ENCODE results near the gene ASIC3. TPM values are rescaled to one million over a fixed set of nuclear protein-coding genes. Genes with fewer than 3 reads are reported as not detected.

The ASIC3 gene
- total RNA-seq, 1 donor = 0.18 TPM

DNA sequence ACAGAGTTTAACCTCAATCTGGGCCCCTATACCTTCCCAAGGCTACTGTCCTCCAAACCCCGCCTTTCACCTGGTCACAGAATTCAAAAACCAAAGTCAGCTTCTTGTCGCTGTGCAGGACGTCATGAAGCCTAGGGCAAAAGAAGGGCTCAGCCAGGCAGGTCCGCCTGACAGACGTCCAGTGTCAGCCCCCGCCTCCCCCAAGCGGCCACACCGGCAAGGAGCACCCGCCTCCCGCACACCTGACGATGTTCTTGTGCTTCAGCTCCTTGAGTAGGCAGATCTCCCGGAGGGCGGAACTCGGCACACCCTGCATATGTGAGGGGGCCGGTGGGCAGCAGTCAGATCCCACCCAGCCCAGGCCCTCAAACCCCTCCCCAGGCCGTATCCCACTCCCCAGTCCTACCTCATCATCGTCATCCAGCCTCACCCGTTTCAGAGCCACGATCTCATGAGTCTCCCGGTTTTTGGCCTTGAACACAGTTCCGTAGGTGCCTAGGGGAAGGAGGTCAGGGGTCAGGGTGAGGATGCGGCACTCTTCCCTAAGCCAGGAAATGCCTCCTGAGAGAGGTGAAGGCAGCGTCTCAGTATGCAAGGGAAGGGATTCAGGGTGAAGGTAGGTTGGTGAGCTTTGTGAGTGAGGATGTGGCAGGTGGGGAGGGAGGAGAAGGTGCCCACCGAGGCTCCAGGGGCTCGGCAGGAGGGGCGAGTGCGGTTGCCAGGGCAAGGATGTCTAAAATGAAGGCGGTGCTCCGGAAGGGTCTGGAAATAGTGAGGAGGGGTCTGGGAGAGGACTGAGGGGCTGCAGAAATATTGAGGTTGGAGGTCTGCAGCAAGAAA, 8.6 kb downstream of the ASIC3 start:
- TF ChIP-seq, protein P1, sequence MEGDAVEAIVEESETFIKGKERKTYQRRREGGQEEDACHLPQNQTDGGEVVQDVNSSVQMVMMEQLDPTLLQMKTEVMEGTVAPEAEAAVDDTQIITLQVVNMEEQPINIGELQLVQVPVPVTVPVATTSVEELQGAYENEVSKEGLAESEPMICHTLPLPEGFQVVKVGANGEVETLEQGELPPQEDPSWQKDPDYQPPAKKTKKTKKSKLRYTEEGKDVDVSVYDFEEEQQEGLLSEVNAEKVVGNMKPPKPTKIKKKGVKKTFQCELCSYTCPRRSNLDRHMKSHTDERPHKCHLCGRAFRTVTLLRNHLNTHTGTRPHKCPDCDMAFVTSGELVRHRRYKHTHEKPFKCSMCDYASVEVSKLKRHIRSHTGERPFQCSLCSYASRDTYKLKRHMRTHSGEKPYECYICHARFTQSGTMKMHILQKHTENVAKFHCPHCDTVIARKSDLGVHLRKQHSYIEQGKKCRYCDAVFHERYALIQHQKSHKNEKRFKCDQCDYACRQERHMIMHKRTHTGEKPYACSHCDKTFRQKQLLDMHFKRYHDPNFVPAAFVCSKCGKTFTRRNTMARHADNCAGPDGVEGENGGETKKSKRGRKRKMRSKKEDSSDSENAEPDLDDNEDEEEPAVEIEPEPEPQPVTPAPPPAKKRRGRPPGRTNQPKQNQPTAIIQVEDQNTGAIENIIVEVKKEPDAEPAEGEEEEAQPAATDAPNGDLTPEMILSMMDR (IDR thresholded peaks at IDR 0.05; ENCODE audit: insufficient read depth, low read length) = no peak
- peak overlapping the region; percentile 94 for H3K4me3 ChIP-seq (ENCODE audit: low read depth, low read length)
- no peak for DNase-seq (ENCODE audit: low read depth)

DNA sequence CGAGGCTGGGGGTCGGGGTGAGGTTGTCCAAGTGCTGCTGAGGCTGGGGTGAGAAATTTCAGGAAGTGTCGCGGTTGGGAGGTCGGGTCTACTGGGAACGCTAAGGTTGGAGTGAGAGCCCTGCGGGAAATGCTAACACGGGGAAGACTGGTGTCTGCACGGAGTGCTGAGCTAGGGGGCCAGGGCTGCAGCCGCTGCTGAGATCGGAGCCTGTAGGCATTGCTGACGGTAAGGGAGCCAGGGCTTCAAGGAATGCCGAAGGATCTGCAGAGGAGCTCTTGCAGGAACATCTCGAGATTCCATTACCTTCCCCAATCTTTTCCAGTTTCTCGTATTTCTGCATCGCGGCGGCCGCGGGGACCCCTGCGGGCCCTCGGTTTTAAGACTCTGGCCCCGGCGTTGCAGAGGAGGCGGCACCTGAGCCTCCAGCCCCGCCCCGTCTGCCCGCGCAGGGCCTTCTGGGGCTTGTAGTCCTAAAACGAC, 9.2 kb downstream of the ASIC3 start, which contains the start of gene CDK5:
Gene CDK5 (minus strand): TSS at position 392 of the 483 bp plus-strand sequence. CDS start 49 bp downstream, at position 343.
- H3K4me3 ChIP-seq (ENCODE audit: low read depth, low read length) = peak within 1 kb of the TSS; percentile 94
- no peak for DNase-seq (ENCODE audit: low read depth)
- TF ChIP-seq, protein P1 (IDR thresholded peaks at IDR 0.05; ENCODE audit: insufficient read depth, low read length) = no peak

DNA sequence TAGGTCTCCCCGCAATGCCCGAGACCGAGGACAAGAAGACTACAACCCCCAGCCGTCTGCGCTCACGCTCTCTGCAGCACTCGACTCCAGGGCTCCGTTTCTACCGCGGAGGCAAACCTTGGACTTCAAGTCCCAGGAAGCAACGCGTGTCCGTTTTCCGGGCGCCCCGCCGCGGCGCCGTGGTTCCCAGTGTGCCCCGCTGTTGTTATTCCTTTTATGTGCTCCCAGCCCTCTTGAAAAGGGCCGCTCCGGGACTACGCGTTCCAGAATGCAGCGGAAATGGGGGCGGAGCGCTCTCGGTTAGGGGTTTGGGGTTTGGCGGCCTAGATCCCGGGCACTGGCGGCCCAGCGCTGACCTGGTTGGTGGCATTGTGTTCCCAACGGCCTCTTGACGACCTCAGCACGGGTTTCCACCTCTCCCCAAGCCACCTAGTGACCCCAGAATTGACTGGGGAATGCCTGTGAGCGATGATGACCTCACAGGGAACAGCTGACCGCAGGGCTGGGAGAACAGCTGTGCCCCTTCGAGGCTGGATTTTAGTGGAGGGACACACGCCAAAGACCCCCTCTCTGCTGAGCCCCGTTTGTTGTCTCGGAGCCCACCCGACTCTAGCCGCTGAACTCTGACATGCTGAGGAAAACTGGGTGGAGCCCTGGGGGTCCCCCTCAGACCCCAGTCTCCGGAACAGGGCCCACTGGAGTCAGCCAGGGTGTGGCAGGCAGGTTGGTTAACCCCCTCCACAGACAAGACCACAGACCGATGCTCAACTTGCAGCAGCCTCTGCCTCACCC, 9.9 kb downstream of the ASIC3 start:
- TF ChIP-seq, protein P1 (IDR thresholded peaks at IDR 0.05; ENCODE audit: insufficient read depth, low read length) = no peak
- peak; percentile 100 for DNase-seq (ENCODE audit: low read depth)
- H3K4me3 ChIP-seq (ENCODE audit: low read depth, low read length) = peak overlapping the region; percentile 82

DNA sequence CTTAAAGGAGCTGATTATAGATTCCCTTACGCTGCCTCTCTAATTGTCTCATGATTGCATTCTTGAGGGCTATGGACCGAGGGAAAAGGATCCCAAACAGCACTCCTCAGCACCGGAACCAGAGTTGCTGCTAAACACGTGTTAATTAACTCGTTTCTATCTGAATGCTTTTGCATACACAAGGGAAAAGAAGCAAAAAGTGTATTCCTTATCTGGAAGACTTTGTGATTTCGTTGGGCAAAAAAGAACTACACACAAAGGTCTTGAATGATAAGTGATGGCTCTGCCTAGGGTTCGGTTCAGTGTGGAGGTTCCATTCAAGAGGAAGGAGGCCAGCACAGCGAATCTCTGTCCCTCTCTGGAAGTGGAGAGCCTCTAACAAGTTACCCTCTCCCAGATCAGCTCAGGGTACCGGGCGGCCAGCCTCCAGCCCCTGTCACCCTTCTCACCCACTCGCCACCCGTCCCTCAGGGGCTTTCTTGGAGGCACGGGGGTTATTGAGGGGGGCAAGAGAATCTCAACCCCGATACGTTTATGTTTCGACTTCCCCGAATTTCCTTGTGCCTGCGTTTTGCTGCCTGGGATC, 10.5 kb downstream of the ASIC3 start:
- TF ChIP-seq, protein P1 (IDR thresholded peaks at IDR 0.05; ENCODE audit: insufficient read depth, low read length) = no peak
- DNase-seq (ENCODE audit: low read depth) = peak; percentile 32
- H3K4me3 ChIP-seq (ENCODE audit: low read depth, low read length) = peak overlapping the region; percentile 82

DNA sequence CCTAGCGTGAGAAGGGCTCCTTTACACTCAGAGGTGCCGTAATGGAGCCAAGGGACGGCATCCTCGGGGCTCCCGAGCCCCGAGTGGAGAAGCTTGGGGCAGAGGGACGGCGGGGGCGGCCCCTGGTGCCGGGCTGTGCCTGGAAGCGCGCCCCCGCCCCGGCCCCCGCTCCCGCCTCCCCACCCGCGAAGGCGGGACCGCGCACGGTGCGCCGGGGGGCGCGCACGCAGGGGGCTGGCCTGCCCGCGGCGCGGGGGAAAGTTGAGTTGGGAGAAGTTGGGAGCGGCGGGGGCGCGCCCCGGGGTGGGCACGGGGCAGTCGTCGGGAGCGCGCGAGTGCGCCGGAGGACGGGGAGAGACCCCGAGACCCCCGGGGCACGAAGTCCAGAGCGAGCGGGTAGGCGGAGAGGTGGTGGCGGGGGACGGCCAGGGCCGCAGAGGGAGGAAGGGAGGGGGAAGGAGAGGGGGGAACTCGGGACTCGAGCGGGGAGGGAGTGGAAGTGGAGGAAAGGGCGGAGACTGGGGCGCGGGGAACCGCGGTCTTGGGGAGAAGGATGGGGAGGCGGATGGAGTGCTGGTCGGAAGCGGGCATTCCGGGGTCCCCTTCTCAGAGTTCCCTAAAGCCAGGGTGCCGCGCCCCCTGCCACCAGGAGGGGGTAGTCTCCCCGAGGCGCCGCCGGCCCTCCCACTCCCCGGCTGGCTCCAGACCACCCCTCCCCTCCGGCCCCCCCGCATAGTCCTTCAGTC, 11.2 kb downstream of the ASIC3 start, which contains the start of gene SLC4A2:
Gene SLC4A2 (plus strand): TSS at position 223 of the 746 bp plus-strand sequence. CDS start 2,399 bp downstream, outside the sequence.
- peak within 1 kb of the TSS; percentile 82 for H3K4me3 ChIP-seq (ENCODE audit: low read depth, low read length)
- peak; percentile 56 for DNase-seq (ENCODE audit: low read depth)
- TF ChIP-seq, protein P1 (IDR thresholded peaks at IDR 0.05; ENCODE audit: insufficient read depth, low read length) = peak; percentile 58

DNA sequence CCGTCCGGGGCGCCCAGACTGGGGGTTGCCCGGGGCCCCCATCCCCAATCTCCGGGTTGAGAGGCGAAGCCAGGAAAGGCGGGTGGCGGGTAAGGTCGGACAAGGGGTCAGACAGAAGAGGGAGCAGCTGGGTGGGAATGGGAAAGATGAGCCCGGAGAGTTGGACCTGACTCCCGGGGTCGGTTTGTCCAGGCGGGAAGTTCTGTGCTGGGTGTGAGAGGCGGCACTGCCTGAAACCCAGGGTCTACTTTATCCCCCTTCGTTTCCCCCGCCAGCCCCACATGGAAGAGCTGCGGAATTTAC, 11.7 kb downstream of the ASIC3 start:
- DNase-seq (ENCODE audit: low read depth) = no peak
- TF ChIP-seq, protein P1 (IDR thresholded peaks at IDR 0.05; ENCODE audit: insufficient read depth, low read length) = no peak
- H3K4me3 ChIP-seq (ENCODE audit: low read depth, low read length) = peak overlapping the region; percentile 82
